SU-DHL-6 (cell line): Measurements from ENCODE around the gene CNTF.

ENCODE experiments used
- CTCF ChIP-seq: fragments of 200-600 bp; sonication (generic); IDR thresholded peaks from one replicate; pipeline ENCODE4 v1.5.1; 2017; ENCODE audit warnings: antibody characterized with exemption, mild to moderate bottlenecking, low read length, moderate library complexity; ENCODE audit not compliant: insufficient read depth, poor library complexity, severe bottlenecking
- EZH2phosphoT487 ChIP-seq: fragments of 200-600 bp; sonication (generic), shearing (Covaris generic); conservative IDR thresholded peaks from 2 replicates; pipeline ENCODE4 v1.6.1; 2018; ENCODE audit warnings: mild to moderate bottlenecking, antibody characterized with exemption, low read length, moderate library complexity, mixed read lengths

GRCh38 chr11:58659404-58659803 is 36.9 kb downstream of the CNTF start:
- no peak for TF ChIP-seq CTCF
- no peak for TF ChIP-seq EZH2phosphoT487
